ENCODE measurements around the gene NPLOC4. TPM values are rescaled to one million over a fixed set of nuclear protein-coding genes. Genes with fewer than 3 reads are reported as not detected.

The NPLOC4 gene
- total and polyA plus RNA-seq, 9 of the 15 experiments (the other 6 are each of a cell fraction or from before 2014, with no cell fraction given) = 1.5 to 116 (median 64.5) TPM

DNA sequence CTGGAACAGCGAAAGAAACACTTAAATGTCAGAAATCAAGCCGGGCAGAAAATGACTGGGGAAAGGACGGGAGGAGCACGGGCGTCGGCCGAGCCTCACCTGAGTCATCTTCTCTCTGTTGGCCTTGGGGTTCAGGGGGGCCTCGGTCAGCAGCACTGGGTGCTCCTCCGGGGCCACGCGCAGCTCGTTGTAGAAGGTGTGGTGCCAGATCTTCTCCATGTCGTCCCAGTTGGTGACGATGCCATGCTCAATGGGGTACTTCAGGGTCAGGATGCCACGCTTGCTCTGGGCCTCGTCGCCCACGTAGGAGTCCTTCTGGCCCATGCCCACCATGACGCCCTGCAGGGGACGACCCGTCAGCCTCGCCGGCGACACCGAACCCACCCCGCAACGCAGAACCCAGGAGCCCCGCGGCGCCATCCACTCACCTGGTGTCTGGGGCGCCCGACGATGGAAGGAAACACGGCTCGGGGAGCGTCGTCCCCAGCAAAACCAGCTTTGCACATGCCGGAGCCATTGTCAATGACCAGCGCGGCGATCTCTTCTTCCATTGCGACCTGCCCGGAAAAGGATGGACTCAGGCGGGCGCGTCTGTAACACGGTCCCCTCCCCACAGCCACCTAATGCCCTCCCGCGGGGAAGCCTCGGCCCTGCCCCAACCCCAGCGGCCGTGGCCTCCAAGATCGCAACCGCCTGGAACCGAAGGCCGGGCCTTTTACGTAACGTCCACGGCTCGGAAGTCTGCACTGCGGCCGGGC is 124.9 kb downstream of the NPLOC4 start (continued):
- TF ChIP-seq FOXP1 (CRISPR knock-in tag; IDR thresholded peaks at IDR 0.05) (no peak), TEAD4 (IDR thresholded peaks at IDR 0.05; ENCODE audit: low read length) (no peak), TEAD4 (CRISPR knock-in tag; IDR thresholded peaks at IDR 0.05; ENCODE audit: borderline replicate concordance) (no peak), HNRNPUL1 (IDR thresholded peaks at IDR 0.05; ENCODE audit: low read length) (no peak), CBX1 (IDR thresholded peaks at IDR 0.05; ENCODE audit: low read depth) (no peak), ZNF232 (CRISPR knock-in tag; IDR thresholded peaks at IDR 0.05) (no peak), PHB2 (IDR thresholded peaks at IDR 0.05; ENCODE audit: low read depth) (no peak), SMAD4 (CRISPR knock-in tag; conservative IDR thresholded peaks at IDR 0.05) (no peak), CC2D1A (IDR thresholded peaks at IDR 0.05) (no peak), GTF2F1 (IDR thresholded peaks at IDR 0.05; ENCODE audit: low read depth, low read length) (no peak), NR2C2 (CRISPR knock-in tag; IDR thresholded peaks at IDR 0.05) (no peak), NR2C2 (tag; IDR thresholded peaks at IDR 0.05) (no peak), ZFP30 (CRISPR knock-in tag; IDR thresholded peaks at IDR 0.05; ENCODE audit: borderline replicate concordance) (no peak), ZNF224 (CRISPR knock-in tag; IDR thresholded peaks at IDR 0.05) (no peak), RBM39 (optimal IDR thresholded peaks at IDR 0.05; ENCODE audit: low read depth, low read length) (no peak), JUND (IDR thresholded peaks at IDR 0.05; ENCODE audit: borderline replicate concordance, low read depth, low read length) (no peak), JUND (tag; IDR thresholded peaks at IDR 0.05; ENCODE audit: borderline replicate concordance, low read depth, low read length) (no peak), ZNF431 (CRISPR knock-in tag; IDR thresholded peaks at IDR 0.05) (no peak; the same call in 1 of the 2 replicates), ZNF197 (CRISPR knock-in tag; IDR thresholded peaks at IDR 0.05; ENCODE audit: low read depth) (no peak), MECOM (CRISPR knock-in tag; IDR thresholded peaks at IDR 0.05) (no peak), TCFL5 (CRISPR knock-in tag; conservative IDR thresholded peaks at IDR 0.05) (no peak), ZNF239 (CRISPR knock-in tag; IDR thresholded peaks at IDR 0.05) (no peak), ESRRB (CRISPR knock-in tag; IDR thresholded peaks at IDR 0.05; ENCODE audit: borderline replicate concordance) (no peak)
- TF ChIP-seq, protein P1, sequence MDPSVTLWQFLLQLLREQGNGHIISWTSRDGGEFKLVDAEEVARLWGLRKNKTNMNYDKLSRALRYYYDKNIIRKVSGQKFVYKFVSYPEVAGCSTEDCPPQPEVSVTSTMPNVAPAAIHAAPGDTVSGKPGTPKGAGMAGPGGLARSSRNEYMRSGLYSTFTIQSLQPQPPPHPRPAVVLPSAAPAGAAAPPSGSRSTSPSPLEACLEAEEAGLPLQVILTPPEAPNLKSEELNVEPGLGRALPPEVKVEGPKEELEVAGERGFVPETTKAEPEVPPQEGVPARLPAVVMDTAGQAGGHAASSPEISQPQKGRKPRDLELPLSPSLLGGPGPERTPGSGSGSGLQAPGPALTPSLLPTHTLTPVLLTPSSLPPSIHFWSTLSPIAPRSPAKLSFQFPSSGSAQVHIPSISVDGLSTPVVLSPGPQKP (CRISPR knock-in tag; IDR thresholded peaks at IDR 0.05) = no peak
- TF ChIP-seq, protein P2, sequence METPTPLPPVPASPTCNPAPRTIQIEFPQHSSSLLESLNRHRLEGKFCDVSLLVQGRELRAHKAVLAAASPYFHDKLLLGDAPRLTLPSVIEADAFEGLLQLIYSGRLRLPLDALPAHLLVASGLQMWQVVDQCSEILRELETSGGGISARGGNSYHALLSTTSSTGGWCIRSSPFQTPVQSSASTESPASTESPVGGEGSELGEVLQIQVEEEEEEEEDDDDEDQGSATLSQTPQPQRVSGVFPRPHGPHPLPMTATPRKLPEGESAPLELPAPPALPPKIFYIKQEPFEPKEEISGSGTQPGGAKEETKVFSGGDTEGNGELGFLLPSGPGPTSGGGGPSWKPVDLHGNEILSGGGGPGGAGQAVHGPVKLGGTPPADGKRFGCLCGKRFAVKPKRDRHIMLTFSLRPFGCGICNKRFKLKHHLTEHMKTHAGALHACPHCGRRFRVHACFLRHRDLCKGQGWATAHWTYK (CRISPR knock-in tag; IDR thresholded peaks at IDR 0.05) = 0 out of 2 replicates have a peak, but pooled peaks have one; percentile 28
- TF ChIP-seq, protein P3, sequence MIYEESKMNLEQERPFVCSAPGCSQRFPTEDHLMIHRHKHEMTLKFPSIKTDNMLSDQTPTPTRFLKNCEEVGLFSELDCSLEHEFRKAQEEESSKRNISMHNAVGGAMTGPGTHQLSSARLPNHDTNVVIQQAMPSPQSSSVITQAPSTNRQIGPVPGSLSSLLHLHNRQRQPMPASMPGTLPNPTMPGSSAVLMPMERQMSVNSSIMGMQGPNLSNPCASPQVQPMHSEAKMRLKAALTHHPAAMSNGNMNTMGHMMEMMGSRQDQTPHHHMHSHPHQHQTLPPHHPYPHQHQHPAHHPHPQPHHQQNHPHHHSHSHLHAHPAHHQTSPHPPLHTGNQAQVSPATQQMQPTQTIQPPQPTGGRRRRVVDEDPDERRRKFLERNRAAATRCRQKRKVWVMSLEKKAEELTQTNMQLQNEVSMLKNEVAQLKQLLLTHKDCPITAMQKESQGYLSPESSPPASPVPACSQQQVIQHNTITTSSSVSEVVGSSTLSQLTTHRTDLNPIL (CRISPR knock-in tag; IDR thresholded peaks at IDR 0.05) = no peak
- TF ChIP-seq, protein P4, sequence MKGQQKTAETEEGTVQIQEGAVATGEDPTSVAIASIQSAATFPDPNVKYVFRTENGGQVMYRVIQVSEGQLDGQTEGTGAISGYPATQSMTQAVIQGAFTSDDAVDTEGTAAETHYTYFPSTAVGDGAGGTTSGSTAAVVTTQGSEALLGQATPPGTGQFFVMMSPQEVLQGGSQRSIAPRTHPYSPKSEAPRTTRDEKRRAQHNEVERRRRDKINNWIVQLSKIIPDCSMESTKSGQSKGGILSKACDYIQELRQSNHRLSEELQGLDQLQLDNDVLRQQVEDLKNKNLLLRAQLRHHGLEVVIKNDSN (CRISPR knock-in tag; IDR thresholded peaks at IDR 0.05) = no peak

All from K562 (cell line).